IMR-90 (cell line): ENCODE data around the gene CTNND2. TPM values are rescaled to one million over a fixed set of nuclear protein-coding genes. Genes with fewer than 3 reads are reported as not detected.

Source experiments
- ATAC-seq: fragments of 200-7000 bp; cut with Tn5 transposase; 2 replicates; pipeline ENCODE4 v1.9.1; 2020; ENCODE audit warnings: low read depth, mild to moderate bottlenecking, moderate library complexity
- BruUV-seq: library from RNA; stranded (reverse); fragments of 400-500 nt; replicated peaks from 2 replicates; lab custom pipeline; 2021; lab: Mats Ljungman, UMichigan
- CTCF ChIA-PET: fragments of 300-600 bp; formaldehyde crosslinking; extraction: SDS; loops from one replicate; lab custom pipeline; 2021; ENCODE audit warnings: antibody characterized with exemption; lab: Yijun Ruan, JAX
- POLR2A ChIA-PET: fragments of 300-600 bp; sonication (Branson Sonifier 250); formaldehyde crosslinking; loops from one replicate; lab custom pipeline; 2022; ENCODE audit warnings: antibody characterized with exemption; ENCODE audit not compliant: unreplicated experiment; lab: Charles Lee
- DNase-seq: peaks from one replicate; pipeline ENCODE4 v3.0.0; 2013
- H2AFZ ChIP-seq: replicated peaks from 2 replicates; pipeline ENCODE3; 2013; ENCODE audit warnings: low read length, mild to moderate bottlenecking; ENCODE audit not compliant: poor library complexity
- H2AK5ac ChIP-seq: 2 replicates; pipeline ENCODE4 v1.6.1; 2013; ENCODE audit warnings: low read depth, low read length, inconsistent platforms
- H2AK9ac ChIP-seq: replicated peaks from 2 replicates; pipeline ENCODE3; 2013; ENCODE audit warnings: mild to moderate bottlenecking, low read depth, low read length, moderate library complexity; ENCODE audit not compliant: poor library complexity
- H2BK120ac ChIP-seq: 2 replicates; pipeline ENCODE4 v1.6.1; 2013; ENCODE audit warnings: low read depth, low read length, inconsistent platforms
- H2BK15ac ChIP-seq: 3 replicates; pipeline ENCODE4 v1.6.1; 2013; ENCODE audit warnings: low read depth, low read length, inconsistent platforms
- H2BK20ac ChIP-seq: 2 replicates; pipeline ENCODE4 v1.6.1; 2013; ENCODE audit warnings: low read depth, mild to moderate bottlenecking, inconsistent platforms, low read length, moderate library complexity
- H2BK5ac ChIP-seq: 2 replicates; pipeline ENCODE4 v1.6.1; 2013; ENCODE audit warnings: mild to moderate bottlenecking, low read depth, low read length, inconsistent platforms; ENCODE audit not compliant: poor library complexity, severe bottlenecking
- H3K14ac ChIP-seq: replicated peaks from 2 replicates; pipeline ENCODE4 v1.6.1; 2013; ENCODE audit warnings: low read depth, low read length, inconsistent platforms
- H3K18ac ChIP-seq: 2 replicates; pipeline ENCODE4 v1.6.1; 2013; ENCODE audit warnings: low read depth, low read length, control low read depth
- H3K23ac ChIP-seq: 2 replicates; pipeline ENCODE4 v1.6.1; 2013; ENCODE audit warnings: low read depth, low read length, inconsistent platforms
- H3K27ac ChIP-seq: 2 replicates; pipeline ENCODE4 v1.5.1; 2013; ENCODE audit warnings: mild to moderate bottlenecking, control low read depth, low read length; ENCODE audit not compliant: insufficient read depth
- H3K27me3 ChIP-seq: 2 replicates; pipeline ENCODE4 v1.6.1; 2013; ENCODE audit warnings: low read length; ENCODE audit not compliant: control insufficient read depth, insufficient read depth
- H3K36me3 ChIP-seq: 2 replicates; pipeline ENCODE4 v1.6.1; 2013; ENCODE audit warnings: low read length, mixed read lengths; ENCODE audit not compliant: control insufficient read depth, insufficient read depth
- H3K4ac ChIP-seq: 2 replicates; pipeline ENCODE4 v1.6.1; 2013; ENCODE audit warnings: low read depth, low read length, inconsistent platforms
- H3K4me1 ChIP-seq: 2 replicates; pipeline ENCODE4 v1.6.1; 2013; ENCODE audit warnings: low read length, mixed read lengths; ENCODE audit not compliant: control insufficient read depth, insufficient read depth
- H3K4me2 ChIP-seq: 2 replicates; pipeline ENCODE4 v1.6.1; 2013; ENCODE audit warnings: low read depth, mild to moderate bottlenecking, control low read depth, low read length, moderate library complexity
- H3K4me3 ChIP-seq: 2 replicates; pipeline ENCODE4 v1.5.1; 2013; ENCODE audit warnings: low read depth, mild to moderate bottlenecking, control low read depth, low read length, moderate library complexity; ENCODE audit not compliant: insufficient read depth
- H3K56ac ChIP-seq: 2 replicates; pipeline ENCODE4 v1.6.1; 2013; ENCODE audit warnings: low read length, inconsistent platforms; ENCODE audit not compliant: insufficient read depth; ENCODE audit errors: extremely low read depth
- H3K79me1 ChIP-seq, 2 experiments: 2 replicates each; pipeline ENCODE4 v1.6.1; 2013; ENCODE audit warnings: low read length in 2 of 2, inconsistent platforms in 1 of 2, low read depth in 1 of 2
- H3K9ac ChIP-seq: 2 replicates; pipeline ENCODE4 v1.6.1; 2013; ENCODE audit warnings: low read depth, low read length, control low read depth
- H3K9me1 ChIP-seq: 2 replicates; pipeline ENCODE4 v1.6.1; 2013; ENCODE audit warnings: low read length, inconsistent platforms; ENCODE audit not compliant: insufficient read depth
- H3K9me3 ChIP-seq: 2 replicates; pipeline ENCODE4 v1.6.1; 2013; ENCODE audit warnings: low read length; ENCODE audit not compliant: control insufficient read depth, insufficient read depth
- H4K20me1 ChIP-seq: 2 replicates; pipeline ENCODE4 v1.6.1; 2013; ENCODE audit warnings: low read length, inconsistent platforms; ENCODE audit not compliant: insufficient read depth
- H4K5ac ChIP-seq: 2 replicates; pipeline ENCODE4 v1.6.1; 2013; ENCODE audit warnings: mild to moderate bottlenecking, low read depth, low read length, control low read depth
- H4K8ac ChIP-seq, 2 experiments: 2 replicates each; pipeline ENCODE4 v1.6.1; 2013; ENCODE audit warnings: low read depth in 2 of 2, low read length in 2 of 2, control low read depth in 1 of 2, inconsistent platforms in 1 of 2
- H4K91ac ChIP-seq: 2 replicates; pipeline ENCODE4 v1.6.1; 2013; ENCODE audit warnings: low read depth, low read length, inconsistent platforms; ENCODE audit not compliant: insufficient read depth
- BHLHE40 ChIP-seq: fragments of 150-350 bp; IDR thresholded peaks from 2 replicates; pipeline ENCODE4 v1.6.1; 2016; ENCODE audit warnings: mild to moderate bottlenecking, low read depth, low read length
- CHD1 ChIP-seq: IDR thresholded peaks from 2 replicates; pipeline ENCODE4 v1.6.1; 2012; ENCODE audit warnings: low read depth, low read length, improper control_type of control experiment
- FOS ChIP-seq: fragments of 150-350 bp; IDR thresholded peaks from 2 replicates; pipeline ENCODE4 v1.6.1; 2016; ENCODE audit warnings: low read depth, low read length
- MXI1 ChIP-seq: IDR thresholded peaks from 2 replicates; pipeline ENCODE4 v1.6.1; 2012; ENCODE audit warnings: low read depth, mild to moderate bottlenecking, low read length, moderate library complexity, borderline replicate concordance
- NFE2L2 ChIP-seq: fragments of 150-350 bp; IDR thresholded peaks from 2 replicates; pipeline ENCODE4 v1.6.1; 2016; ENCODE audit warnings: low read depth, mild to moderate bottlenecking, low read length
- WGBS, 2 experiments: methylation state at CpG; one replicate each; pipeline versions ENCODE4 v1.1.5 to v1.1.7; 2013; ENCODE audit warnings: missing lambda C conversion rate in 2 of 2; ENCODE audit not compliant: insufficient read length in 1 of 2; ENCODE audit errors: extremely low coverage in 2 of 2; 5-methylcytosine and 5-hydroxymethylcytosine counted together
- dilution Hi-C: fragments of 300-500 bp; cut with HindIII; formaldehyde crosslinking; loops from one replicate; pipeline ENCODE4 v1.14.3; 2018; ENCODE audit warnings: low sequenced_read_pairs; ENCODE audit not compliant: unreplicated experiment
- in situ Hi-C: fragments of 300-500 bp; cut with MboI; formaldehyde crosslinking; loops from 3 replicates; pipeline ENCODE4 v1.14.3; 2019; ENCODE audit warnings: low sequenced_read_pairs, inconsistent platforms, mixed read lengths
- intact Hi-C: fragments of 100-400 bp; cut with micrococcal nuclease; formaldehyde crosslinking; loops from 2 replicates; pipeline ENCODE4 v1.10.0; 2022
- polyA plus RNA-seq, 3 experiments: library from polyadenylated mRNA; depleted of rRNA; stranded (reverse); fragments of >200 nt; gene quantifications; 2 replicates each; pipeline ENCODE4 v1.2.3, GENCODE V29; 2012; ENCODE audit warnings: low replicate concordance in 1 of 3
- total RNA-seq: library from RNA; depleted of rRNA; stranded (reverse); fragments of >200 nt; gene quantifications from 2 replicates; pipeline ENCODE4 v1.2.3, GENCODE V29; 2012

CTNND2 gene
- total and polyA plus RNA-seq, 2 of the 4 experiments (the other 2 are of a cell fraction), result not detected

DNA sequence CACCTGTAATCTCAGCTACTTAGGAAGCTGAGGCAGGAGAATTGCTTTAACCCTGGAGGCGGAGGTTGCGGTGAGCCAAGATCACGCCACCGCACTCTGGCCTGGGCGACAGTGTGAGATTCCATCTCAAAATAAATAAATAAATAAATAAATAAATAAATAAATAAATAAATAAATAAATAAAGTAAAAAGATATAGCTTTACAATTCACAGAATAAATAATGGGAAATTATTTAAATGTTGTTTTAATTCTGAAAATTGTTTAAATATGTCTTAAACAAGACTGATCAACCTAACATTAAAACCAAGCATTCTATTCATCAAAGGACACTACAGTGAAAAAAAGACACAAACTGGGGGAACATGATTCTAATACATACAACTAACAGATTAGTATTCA lies 357.1 kb downstream of the CTNND2 start:
- H3K27ac ChIP-seq, result no peak overlapping the region
- H3K56ac ChIP-seq, result no peak overlapping the region
- no CpG with 5 or more reads among the region's 5 CpGs for WGBS, 2 experiments
- ChIA-PET CTCF (no interaction called here), POLR2A (no interaction called here)
- no peak for TF ChIP-seq MXI1
- no peak for TF ChIP-seq BHLHE40
- TF ChIP-seq CHD1, result no peak
- no peak for TF ChIP-seq FOS
- no peak for TF ChIP-seq NFE2L2
- H4K91ac ChIP-seq, result no peak overlapping the region
- DNase-seq, result no peak
- H3K23ac ChIP-seq, result no peak overlapping the region
- no peaks in the 10 kb centered on the region for H3K27me3 ChIP-seq
- H2BK15ac ChIP-seq, result no peak overlapping the region
- no peak overlapping the region for H3K14ac ChIP-seq
- no peak overlapping the region for H3K18ac ChIP-seq
- in situ Hi-C loops (no loop called here), intact Hi-C loops (no loop called here), dilution Hi-C loops (no loop called here)
- no peak overlapping the region for H2AK9ac ChIP-seq
- no peak overlapping the region for H2AFZ ChIP-seq
- no peak for ATAC-seq
- no TSS peak for BruUV-seq
- H3K9me1 ChIP-seq, result no peaks in the 10 kb centered on the region
- no peak overlapping the region for H3K9ac ChIP-seq
- H2BK5ac ChIP-seq, result no peak overlapping the region
- H3K36me3 ChIP-seq, result no peaks in the 10 kb centered on the region
- H2BK20ac ChIP-seq, result no peak overlapping the region
- no peak overlapping the region for H2BK120ac ChIP-seq
- H3K4me2 ChIP-seq, result no peak overlapping the region
- H3K4ac ChIP-seq, result no peak overlapping the region
- no peak overlapping the region for H4K8ac ChIP-seq
- no peak overlapping the region for H3K4me3 ChIP-seq
- peaks cover 5% of the 10 kb centered on the region for H3K9me3 ChIP-seq
- no peak overlapping the region for H2AK5ac ChIP-seq
- no peaks in the 10 kb centered on the region for H3K79me1 ChIP-seq
- H4K20me1 ChIP-seq, result no peaks in the 10 kb centered on the region
- no peaks in the 10 kb centered on the region for H3K4me1 ChIP-seq
- H4K5ac ChIP-seq, result no peak overlapping the region
